Measurements from ENCODE around the gene EXOC3.

EXOC3 gene

GRCh38 chr5:429453-430188, 13.4 kb upstream of the EXOC3 start:
- no peak overlapping the region for H3K27ac ChIP-seq
- no peak for TF ChIP-seq CTCF (conservative IDR thresholded peaks at IDR 0.05)

GRCh38 chr5:430214-430925, 12.6 kb upstream of the EXOC3 start:
- no peak for TF ChIP-seq CTCF (conservative IDR thresholded peaks at IDR 0.05)
- H3K27ac ChIP-seq = no peak overlapping the region

GRCh38 chr5:431001-431710, 11.8 kb upstream of the EXOC3 start:
- TF ChIP-seq CTCF (conservative IDR thresholded peaks at IDR 0.05) = peak; percentile 77
- H3K27ac ChIP-seq = no peak overlapping the region

GRCh38 chr5:431711-432050, 11.3 kb upstream of the EXOC3 start:
- no peak for TF ChIP-seq CTCF (conservative IDR thresholded peaks at IDR 0.05)
- no peak overlapping the region for H3K27ac ChIP-seq

- H3K27ac ChIP-seq = no peak overlapping the region
- TF ChIP-seq CTCF (conservative IDR thresholded peaks at IDR 0.05) = no peak
Observed at GRCh38 chr5:432201-432927, 10.6 kb upstream of the EXOC3 start.

GRCh38 chr5:432928-433791, 9.8 kb upstream of the EXOC3 start:
- H3K27ac ChIP-seq = no peak overlapping the region
- no peak for TF ChIP-seq CTCF (conservative IDR thresholded peaks at IDR 0.05)

All from VCaP (cell line).